Erythroblast (primary cell): ENCODE data around the gene POU2F1.

Experiments
- GATA1 ChIP-seq: IDR thresholded peaks from 2 replicates; pipeline ENCODE4 v1.6.1; 2011; ENCODE audit warnings: low read depth, mild to moderate bottlenecking, control low read depth, low read length, moderate library complexity
- POLR2A ChIP-seq: IDR thresholded peaks from 2 replicates; pipeline ENCODE4 v1.6.1; 2011; ENCODE audit warnings: mild to moderate bottlenecking, low read length

DNA sequence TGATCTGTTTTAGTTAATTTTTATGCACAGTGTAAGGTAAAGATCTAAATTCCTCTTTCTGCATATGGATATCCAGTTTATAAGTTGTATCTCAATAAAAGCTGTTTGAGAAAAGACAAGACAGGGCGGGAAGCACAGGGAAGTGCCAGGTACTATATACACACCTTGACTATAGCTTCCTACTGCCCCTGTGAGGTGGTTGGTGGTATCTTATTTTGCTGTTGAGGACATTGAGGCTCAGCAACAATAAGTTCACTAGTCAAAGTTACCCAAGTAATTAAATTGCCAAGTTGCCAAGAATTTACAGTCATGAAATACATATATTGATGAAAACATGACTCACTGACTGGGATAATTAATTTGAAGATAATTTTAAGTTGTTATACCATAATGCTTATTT lies 188.5 kb downstream of the POU2F1 start:
- no peak for TF ChIP-seq POLR2A
- no peak for TF ChIP-seq GATA1
